IMR-90 (cell line): Measurements from ENCODE around the gene ARAP3.

Source experiments
- CEBPB ChIP-seq: IDR thresholded peaks from 2 replicates; pipeline ENCODE4 v1.6.1; 2012; ENCODE audit warnings: low read depth, low read length, improper control_type of control experiment
- MAZ ChIP-seq: IDR thresholded peaks from 2 replicates; pipeline ENCODE4 v1.6.1; 2012; ENCODE audit warnings: low read depth, mild to moderate bottlenecking, low read length, improper control_type of control experiment, moderate library complexity, borderline replicate concordance
- NFE2L2 ChIP-seq: fragments of 150-350 bp; IDR thresholded peaks from 2 replicates; pipeline ENCODE4 v1.6.1; 2016; ENCODE audit warnings: low read depth, mild to moderate bottlenecking, low read length
- POLR2A ChIP-seq: IDR thresholded peaks from 2 replicates; pipeline ENCODE4 v1.6.1; 2012; ENCODE audit warnings: mild to moderate bottlenecking, low read depth, low read length
- RAD21 ChIP-seq: IDR thresholded peaks from 2 replicates; pipeline ENCODE4 v1.6.1; 2012; ENCODE audit warnings: low read length, improper control_type of control experiment
- RCOR1 ChIP-seq: IDR thresholded peaks from 2 replicates; pipeline ENCODE4 v1.6.1; 2012; ENCODE audit warnings: mild to moderate bottlenecking, low read length, improper control_type of control experiment; ENCODE audit not compliant: insufficient replicate concordance
- RFX5 ChIP-seq: IDR thresholded peaks from 2 replicates; pipeline ENCODE4 v1.8.0; 2012; ENCODE audit warnings: low read depth, mild to moderate bottlenecking, low read length, moderate library complexity
- TF ChIP-seq, protein P1 (sequence below): conservative IDR thresholded peaks from 2 replicates; pipeline ENCODE4 v1.5.1; 2012; ENCODE audit warnings: mild to moderate bottlenecking, low read depth, low read length, improper control_type of control experiment
- TF ChIP-seq, protein P2 (sequence below): fragments of 150-350 bp; IDR thresholded peaks from 2 replicates; pipeline ENCODE4 v1.6.1; 2017; ENCODE audit warnings: mild to moderate bottlenecking, antibody characterized with exemption, low read length, low read depth

DNA sequence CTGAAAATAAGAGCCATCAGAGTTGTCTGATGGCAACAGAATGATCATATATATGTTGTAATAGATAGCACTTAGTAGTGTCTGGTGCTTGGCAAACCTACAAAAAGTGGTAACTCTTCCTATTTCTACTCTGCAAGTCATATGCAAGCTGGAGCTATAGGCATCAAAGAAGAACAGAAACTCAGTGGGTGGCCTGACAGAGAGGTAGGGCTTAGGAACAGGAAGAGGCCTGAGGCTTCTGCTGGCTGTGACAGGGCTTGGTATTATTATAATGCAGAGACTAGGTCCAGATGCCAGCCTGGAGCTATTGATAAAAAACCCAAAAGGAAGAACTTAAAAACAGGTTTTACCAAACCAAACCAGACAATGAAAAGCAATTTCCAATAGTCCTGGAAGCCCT lies 58.8 kb downstream of the ARAP3 start:
- TF ChIP-seq RAD21 (no peak), MAZ (no peak), CEBPB (no peak), RFX5 (no peak), NFE2L2 (no peak), POLR2A (no peak), RCOR1 (no peak)
- TF ChIP-seq, protein P1, sequence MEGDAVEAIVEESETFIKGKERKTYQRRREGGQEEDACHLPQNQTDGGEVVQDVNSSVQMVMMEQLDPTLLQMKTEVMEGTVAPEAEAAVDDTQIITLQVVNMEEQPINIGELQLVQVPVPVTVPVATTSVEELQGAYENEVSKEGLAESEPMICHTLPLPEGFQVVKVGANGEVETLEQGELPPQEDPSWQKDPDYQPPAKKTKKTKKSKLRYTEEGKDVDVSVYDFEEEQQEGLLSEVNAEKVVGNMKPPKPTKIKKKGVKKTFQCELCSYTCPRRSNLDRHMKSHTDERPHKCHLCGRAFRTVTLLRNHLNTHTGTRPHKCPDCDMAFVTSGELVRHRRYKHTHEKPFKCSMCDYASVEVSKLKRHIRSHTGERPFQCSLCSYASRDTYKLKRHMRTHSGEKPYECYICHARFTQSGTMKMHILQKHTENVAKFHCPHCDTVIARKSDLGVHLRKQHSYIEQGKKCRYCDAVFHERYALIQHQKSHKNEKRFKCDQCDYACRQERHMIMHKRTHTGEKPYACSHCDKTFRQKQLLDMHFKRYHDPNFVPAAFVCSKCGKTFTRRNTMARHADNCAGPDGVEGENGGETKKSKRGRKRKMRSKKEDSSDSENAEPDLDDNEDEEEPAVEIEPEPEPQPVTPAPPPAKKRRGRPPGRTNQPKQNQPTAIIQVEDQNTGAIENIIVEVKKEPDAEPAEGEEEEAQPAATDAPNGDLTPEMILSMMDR: no peak
- TF ChIP-seq, protein P2, sequence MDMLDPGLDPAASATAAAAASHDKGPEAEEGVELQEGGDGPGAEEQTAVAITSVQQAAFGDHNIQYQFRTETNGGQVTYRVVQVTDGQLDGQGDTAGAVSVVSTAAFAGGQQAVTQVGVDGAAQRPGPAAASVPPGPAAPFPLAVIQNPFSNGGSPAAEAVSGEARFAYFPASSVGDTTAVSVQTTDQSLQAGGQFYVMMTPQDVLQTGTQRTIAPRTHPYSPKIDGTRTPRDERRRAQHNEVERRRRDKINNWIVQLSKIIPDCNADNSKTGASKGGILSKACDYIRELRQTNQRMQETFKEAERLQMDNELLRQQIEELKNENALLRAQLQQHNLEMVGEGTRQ: no peak
